HG03457 (cell line): ENCODE results near the gene HOXA7.

Experiments used
- ATAC-seq: cut with Tn5 transposase; IDR thresholded peaks from one replicate; pipeline ENCODE4 v1.9.1; 2021; ENCODE audit warnings: moderate number of reproducible peaks; ENCODE audit not compliant: unreplicated experiment

The HOXA7 gene

DNA sequence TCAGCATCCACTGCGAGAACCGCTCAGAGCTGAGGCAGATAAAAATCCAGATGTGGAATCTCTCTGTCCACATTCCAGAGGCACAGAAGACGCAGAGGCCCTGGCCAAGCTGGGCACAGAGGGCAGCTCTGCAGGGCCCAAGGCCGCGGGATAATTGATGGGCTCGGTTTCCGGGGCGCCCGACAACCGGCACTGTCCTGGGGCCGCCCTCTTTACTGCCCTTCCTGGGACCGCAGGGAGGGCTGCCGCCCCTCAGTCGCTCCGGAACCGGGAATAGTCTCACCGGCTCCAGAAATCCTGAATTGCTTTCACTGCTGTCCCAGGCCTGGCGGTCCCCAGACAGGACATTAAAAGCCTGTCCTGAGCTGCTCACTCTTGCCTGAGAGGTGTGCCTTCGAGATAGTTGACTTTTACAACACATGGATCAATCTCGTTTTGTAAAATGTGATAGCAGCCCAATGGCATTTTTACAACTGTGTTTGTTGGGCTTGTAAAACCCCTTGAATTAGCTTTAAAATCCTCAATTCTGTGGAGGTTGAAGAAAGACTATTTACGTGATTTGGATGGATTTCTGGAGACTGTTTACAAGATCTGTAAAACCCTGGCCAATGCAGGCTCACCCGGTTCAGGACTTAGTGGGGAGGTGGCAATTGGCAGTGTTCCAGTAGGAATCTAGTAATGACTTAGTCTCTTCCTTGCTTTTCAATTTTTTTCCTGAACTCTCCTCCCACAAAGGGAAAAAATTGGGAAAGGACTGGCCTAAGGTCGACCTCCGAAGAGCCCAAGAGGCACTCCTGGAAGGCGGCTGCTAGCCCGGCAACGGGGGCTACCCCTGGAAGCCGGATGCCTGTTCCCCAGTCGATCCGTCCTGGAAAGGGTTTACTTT lies 7.5 kb downstream of the HOXA7 start:
- no peak for ATAC-seq

GRCh38 chr7:27148031-27148755 lies 8.3 kb downstream of the HOXA7 start:
- ATAC-seq: no peak

DNA sequence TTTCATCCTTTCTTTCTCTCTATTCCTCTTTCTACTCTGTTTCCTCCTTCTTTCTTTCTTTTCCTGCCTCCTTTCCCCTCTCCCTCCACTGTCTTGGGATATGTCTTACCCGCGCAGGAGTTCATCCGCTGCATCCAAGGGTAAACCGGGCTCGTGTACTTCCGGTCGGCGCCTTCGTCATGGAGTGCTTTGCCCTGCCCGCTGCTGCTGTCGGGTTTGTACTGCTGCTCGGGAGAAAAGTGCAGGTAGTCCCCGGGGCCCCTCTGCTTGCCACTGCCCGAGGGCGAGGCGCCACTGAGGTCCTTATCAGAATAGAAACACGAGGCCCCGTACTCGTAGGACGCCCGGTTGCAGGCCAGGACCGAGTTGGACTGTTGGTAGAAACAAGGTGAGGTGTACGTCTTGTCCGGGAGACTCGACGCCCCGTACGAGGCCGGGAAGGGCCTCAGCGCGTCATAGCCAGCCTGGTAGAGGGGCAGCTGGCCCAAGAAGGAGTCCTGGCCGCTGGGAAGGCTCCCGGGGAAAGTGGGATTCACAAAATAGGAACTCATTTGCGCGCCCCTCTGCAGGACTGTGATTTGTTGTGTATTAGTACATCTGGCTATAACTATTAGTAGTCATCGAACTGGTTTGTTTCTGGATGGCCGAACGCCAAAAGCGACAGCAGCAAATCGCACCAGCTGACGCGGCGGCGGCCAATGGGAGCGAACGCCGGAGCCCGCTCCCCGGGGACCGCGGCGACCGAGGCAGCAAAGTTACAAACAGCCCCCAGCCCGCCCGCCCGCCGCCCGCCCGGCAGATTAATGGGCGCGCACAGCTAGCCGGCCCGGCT lies 9.1 kb downstream of the HOXA7 start, which contains the start of gene HOXA6:
TSS of gene HOXA6 (minus strand) at position 576 of the 832 bp plus-strand sequence. CDS start at position 551, 25 bp downstream.
- no peak for ATAC-seq

- ATAC-seq: no peak
Measured at GRCh38 chr7:27146491-27147198, 9.8 kb downstream of the HOXA7 start.

DNA sequence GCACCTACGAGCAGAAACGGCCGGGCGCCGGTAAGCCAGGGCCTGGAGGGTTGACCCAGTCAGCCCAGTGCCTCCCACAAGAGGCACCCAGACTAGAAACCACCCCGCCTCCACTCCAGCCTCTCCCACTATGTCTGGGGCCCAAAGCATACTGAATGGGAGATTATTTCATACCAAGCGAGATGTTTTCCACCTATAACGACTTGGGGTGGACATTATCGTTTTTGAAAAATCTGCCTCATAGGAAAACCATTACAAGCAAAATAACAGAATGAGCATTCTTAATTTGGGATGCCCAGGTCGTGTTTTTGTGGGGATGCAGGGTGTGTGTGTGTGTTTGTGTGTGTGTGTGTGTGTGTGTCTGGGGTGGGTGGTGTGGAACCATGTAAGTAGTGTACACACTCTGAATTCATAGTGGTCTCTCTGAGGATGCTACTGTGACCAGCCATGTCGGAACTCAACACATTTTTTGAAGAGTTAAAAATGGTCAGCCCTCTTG lies 10.5 kb downstream of the HOXA7 start:
- no peak for ATAC-seq

DNA sequence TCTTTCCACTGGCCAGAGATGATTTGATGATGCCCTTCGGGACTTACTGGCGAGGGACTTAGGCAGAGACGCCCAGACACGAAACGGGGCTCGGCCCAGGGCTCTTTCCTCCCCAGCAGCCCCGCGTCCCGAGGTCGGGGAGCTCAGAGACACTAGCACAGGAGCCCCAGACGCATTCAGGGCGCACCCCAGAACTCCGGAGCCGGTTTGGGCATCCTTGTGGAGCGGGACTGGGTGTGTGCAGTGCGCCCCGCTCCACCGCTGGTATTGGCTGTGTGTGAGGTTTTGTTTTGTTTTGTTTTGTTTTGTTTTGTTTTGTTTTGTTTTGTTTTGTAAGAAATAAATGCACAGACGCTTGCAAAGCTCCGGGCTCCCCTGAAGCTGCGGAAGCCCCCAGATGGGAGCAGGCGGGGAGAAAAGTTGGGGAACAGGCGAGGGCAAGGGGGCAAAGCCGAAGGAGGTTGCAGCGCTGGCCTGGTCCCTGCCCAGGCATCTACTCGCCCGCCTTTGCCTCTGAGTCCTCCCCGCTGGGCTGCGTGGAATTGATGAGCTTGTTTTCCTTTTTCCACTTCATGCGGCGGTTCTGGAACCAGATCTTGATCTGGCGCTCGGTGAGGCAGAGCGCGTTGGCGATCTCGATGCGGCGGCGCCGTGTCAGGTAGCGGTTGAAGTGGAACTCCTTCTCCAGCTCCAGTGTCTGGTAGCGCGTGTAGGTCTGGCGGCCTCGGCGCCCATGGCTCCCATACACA lies 11.1 kb downstream of the HOXA7 start:
- no peak for ATAC-seq

- no peak for ATAC-seq
Measured at GRCh38 chr7:27144781-27145164, 11.7 kb downstream of the HOXA7 start.

- ATAC-seq: no peak
Measured at GRCh38 chr7:27143950-27144780, 12.3 kb downstream of the HOXA7 start.

GRCh38 chr7:27143023-27143949 lies 13.2 kb downstream of the HOXA7 start, which contains the start of gene HOXA5:
Gene HOXA5, minus strand, starts transcription at chr7:27143681. Its CDS starts 74 bp downstream, at chr7:27143607.
- no peak for ATAC-seq

GRCh38 chr7:27142580-27143022 lies 13.9 kb downstream of the HOXA7 start:
- ATAC-seq: no peak

DNA sequence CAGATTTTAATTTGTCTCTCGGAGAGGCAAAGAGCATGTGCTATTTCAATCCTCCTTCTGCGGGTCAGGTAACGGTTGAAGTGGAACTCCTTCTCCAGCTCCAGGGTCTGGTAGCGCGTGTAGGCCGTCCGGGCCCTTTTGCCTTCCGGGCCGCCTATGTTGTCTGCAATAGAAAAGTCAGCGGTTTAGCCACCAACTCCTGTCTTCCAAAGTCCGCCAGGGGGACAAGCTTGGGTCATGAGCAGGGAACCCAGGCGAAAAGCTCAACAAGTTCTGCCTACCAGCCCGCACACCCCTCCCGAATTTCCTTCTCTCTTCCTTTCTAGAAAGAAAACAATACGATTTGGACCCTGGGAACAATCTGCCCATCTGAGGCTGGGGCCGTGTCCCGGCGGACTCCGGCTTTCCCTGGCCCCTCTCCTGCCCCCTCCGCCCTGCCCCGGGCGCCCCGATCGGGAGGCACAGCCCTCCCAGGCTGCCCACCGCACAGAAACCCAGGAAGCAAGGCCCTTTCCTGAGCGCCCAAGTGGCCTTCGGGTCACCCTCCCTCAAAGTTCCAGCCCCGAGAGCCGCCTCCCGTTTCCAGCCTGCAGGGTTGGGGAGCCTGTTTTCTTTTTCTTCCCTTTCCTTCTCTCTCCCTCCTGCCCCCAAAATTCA lies 14.4 kb downstream of the HOXA7 start:
- no peak for ATAC-seq

- ATAC-seq: no peak
Measured at GRCh38 chr7:27141137-27141922, 15.1 kb downstream of the HOXA7 start.

DNA sequence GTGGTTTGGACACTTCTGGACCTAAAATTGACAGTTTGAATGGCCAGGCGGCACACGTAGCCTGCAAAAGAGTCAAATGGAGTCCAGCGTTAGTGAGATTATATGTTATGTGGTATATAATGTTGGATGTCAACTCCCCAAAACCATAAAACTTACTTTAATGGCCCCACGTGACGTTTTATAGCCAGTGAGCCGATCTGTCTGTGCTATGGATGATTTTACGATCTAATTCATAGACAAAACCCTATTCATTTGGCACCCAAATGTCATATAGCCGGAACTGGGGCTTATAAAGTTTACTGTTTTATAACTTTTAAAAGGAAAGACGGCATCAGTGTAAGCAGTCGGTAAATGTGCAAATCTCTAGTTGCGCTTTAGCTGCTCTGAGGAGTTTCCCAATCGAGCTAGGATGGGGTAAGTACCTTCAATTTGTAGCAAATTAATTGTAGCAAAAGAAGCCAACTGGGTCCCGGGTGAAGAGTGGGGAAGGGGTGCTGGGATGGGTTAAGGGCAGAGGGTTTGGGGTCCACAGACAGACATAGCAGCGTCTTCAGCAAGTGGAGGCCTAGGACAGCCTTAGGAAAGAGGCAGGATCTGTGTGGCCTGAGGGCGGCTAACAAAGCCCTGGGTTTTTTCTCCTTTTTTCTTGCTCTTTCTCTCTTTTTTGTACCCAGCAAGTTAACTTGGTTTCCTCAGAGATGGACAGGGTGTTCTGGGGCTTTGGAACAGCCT lies 16.2 kb downstream of the HOXA7 start:
- no peak for ATAC-seq

DNA sequence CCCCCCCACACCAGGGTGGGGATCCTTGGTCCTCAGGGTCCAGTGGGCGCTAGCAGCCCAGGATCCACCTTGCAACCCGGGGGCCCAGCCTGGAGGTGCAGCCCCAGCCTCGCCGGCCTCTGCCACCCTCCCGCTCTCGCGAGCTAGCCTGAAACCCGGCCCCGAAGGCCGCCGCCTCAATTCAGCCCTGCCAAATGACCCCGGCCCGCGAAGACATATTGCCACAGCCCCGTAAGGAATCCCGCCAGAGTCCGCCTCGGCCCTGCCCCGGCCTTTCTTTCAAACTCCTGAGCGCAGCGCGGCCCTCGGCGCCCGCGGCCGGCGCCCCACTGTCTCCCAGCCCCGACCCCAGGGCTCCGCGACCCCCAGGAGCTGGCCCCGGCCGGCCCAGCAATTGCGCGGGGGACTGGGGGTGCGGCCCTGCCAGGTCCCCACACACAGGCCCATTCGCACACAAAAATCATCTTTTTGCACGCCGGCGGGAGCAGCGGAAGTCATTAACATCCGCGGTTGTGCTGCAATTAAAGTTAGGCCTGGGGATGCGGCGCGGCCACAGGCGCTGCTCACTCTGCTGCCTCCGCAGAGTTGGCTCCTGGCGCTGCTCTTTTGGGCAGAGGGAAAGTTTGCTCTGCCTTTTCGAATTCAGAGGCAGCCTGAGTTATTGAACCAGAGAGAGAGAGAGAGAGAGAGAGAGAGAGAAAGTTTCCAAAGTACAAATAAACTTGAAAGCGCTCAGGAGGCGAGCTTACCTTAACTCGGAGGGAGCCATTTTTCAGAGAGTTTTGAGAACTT lies 16.9 kb downstream of the HOXA7 start:
- no peak for ATAC-seq

GRCh38 chr7:27138985-27139333 lies 17.5 kb downstream of the HOXA7 start:
- no peak for ATAC-seq
